DOHH2 (cell line): ENCODE measurements around the gene SIRT2.

ENCODE experiments used
- H3F3A ChIP-seq: fragments of 200-600 bp; sonication (generic), shearing (Covaris generic); 2 replicates; pipeline ENCODE4 v1.6.0; 2016; ENCODE audit warnings: antibody characterized with exemption, mild to moderate bottlenecking; ENCODE audit not compliant: control insufficient read depth, insufficient read depth
- H3K27ac ChIP-seq: fragments of 200-600 bp; sonication (generic); 2 replicates; pipeline ENCODE4 v1.5.1; 2014; ENCODE audit warnings: low read depth, mild to moderate bottlenecking, low read length, moderate library complexity
- H3K27me3 ChIP-seq: fragments of 200-600 bp; sonication (generic); 2 replicates; pipeline ENCODE4 v1.6.1; 2014; ENCODE audit warnings: mild to moderate bottlenecking, low read length, mixed read lengths; ENCODE audit not compliant: control insufficient read depth
- H3K36me3 ChIP-seq: fragments of 200-600 bp; sonication (generic); 2 replicates; pipeline ENCODE4 v1.6.1; 2014; ENCODE audit warnings: mild to moderate bottlenecking, low read length, moderate library complexity, mixed read lengths; ENCODE audit not compliant: control insufficient read depth
- H3K4me1 ChIP-seq: fragments of 200-600 bp; sonication (generic); 2 replicates; pipeline ENCODE4 v1.6.1; 2014; ENCODE audit warnings: mild to moderate bottlenecking, low read length, mixed read lengths; ENCODE audit not compliant: control insufficient read depth
- H3K4me2 ChIP-seq: fragments of 200-600 bp; sonication (generic); 2 replicates; pipeline ENCODE4 v1.6.0; 2014; ENCODE audit warnings: mild to moderate bottlenecking, low read length, moderate library complexity
- H3K4me3 ChIP-seq: fragments of 200-600 bp; sonication (generic); 2 replicates; pipeline ENCODE4 v1.5.1; 2014; ENCODE audit warnings: mild to moderate bottlenecking, low read length, mixed read lengths
- H3K79me2 ChIP-seq: fragments of 200-600 bp; sonication (generic); 2 replicates; pipeline ENCODE4 v1.6.1; 2014; ENCODE audit warnings: mild to moderate bottlenecking, low read length, mixed read lengths; ENCODE audit not compliant: control insufficient read depth
- H3K9me2 ChIP-seq: fragments of 200-600 bp; sonication (generic); replicated peaks from 2 replicates; pipeline ENCODE4 v1.6.1; 2014; ENCODE audit warnings: mild to moderate bottlenecking, low read length, mixed read lengths; ENCODE audit not compliant: control insufficient read depth
- H3K9me3 ChIP-seq: fragments of 200-600 bp; sonication (generic); 2 replicates; pipeline ENCODE4 v1.6.1; 2014; ENCODE audit warnings: antibody characterized with exemption, low read length, mixed read lengths; ENCODE audit not compliant: control insufficient read depth, insufficient read depth
- H4K20me1 ChIP-seq: fragments of 200-600 bp; sonication (generic); 2 replicates; pipeline ENCODE4 v1.6.0; 2014; ENCODE audit warnings: low read depth, mild to moderate bottlenecking, antibody characterized with exemption, low read length, moderate library complexity; ENCODE audit not compliant: control insufficient read depth, insufficient read depth
- CTCF ChIP-seq: fragments of 200-600 bp; sonication (generic); IDR thresholded peaks from one replicate; pipeline ENCODE4 v1.5.1; 2014; ENCODE audit warnings: antibody characterized with exemption, mild to moderate bottlenecking, low read depth, low read length; ENCODE audit not compliant: poor library complexity, severe bottlenecking
- EZH2phosphoT487 ChIP-seq: fragments of 200-600 bp; sonication (generic); IDR thresholded peaks from 2 replicates; pipeline ENCODE4 v1.6.1; 2017; ENCODE audit warnings: borderline replicate concordance, mild to moderate bottlenecking, antibody characterized with exemption, low read length, moderate library complexity, mixed read lengths

Gene SIRT2

GRCh38 chr19:38907227-38907626, 7.8 kb upstream of the SIRT2 start:
- TF ChIP-seq EZH2phosphoT487: no peak
- TF ChIP-seq CTCF: no peak
- H3F3A ChIP-seq: no peaks in the 10 kb centered on the region
- H4K20me1 ChIP-seq: no peaks in the 10 kb centered on the region
- H3K4me1 ChIP-seq: no peaks in the 10 kb centered on the region
- H3K4me3 ChIP-seq: no peak overlapping the region
- H3K79me2 ChIP-seq: peaks cover 15% of the 10 kb centered on the region
- no peak overlapping the region for H3K27ac ChIP-seq
- no peaks in the 10 kb centered on the region for H3K9me3 ChIP-seq
- no peaks in the 10 kb centered on the region for H3K9me2 ChIP-seq
- H3K36me3 ChIP-seq: peaks cover 33% of the 10 kb centered on the region
- H3K27me3 ChIP-seq: no peaks in the 10 kb centered on the region
- no peak overlapping the region for H3K4me2 ChIP-seq

DNA sequence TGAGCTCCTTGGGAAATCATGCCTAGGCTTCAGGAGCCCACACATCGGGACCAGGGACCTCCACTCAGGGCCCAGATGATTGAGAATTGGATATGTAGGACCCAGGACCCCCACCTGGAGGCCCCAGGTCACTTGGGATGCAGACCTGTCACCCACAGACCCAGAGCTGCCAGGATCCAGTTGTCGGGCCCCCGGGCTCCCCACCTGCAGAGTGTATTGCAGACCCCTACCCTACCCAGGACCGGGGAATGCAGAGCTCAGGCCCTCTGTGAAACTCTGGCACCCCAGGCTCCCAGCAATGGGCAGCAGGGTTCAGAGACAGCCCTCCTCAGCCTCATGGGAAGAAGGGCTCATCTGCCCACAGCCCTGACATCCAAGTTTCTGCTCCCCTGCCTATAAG, 6.2 kb upstream of the SIRT2 start:
- Histone ChIP-seq H3K4me3 (no peak overlapping the region), H3K79me2 (peaks cover 31% of the 10 kb centered on the region), H3K36me3 (peaks cover 40% of the 10 kb centered on the region), H3K4me2 (no peak overlapping the region), H3K27me3 (no peaks in the 10 kb centered on the region), H3K27ac (no peak overlapping the region), H4K20me1 (no peaks in the 10 kb centered on the region), H3K4me1 (peaks cover 10% of the 10 kb centered on the region), H3K9me2 (no peaks in the 10 kb centered on the region), H3K9me3 (peaks cover 5% of the 10 kb centered on the region), H3F3A (no peaks in the 10 kb centered on the region)
- no peak for TF ChIP-seq EZH2phosphoT487
- TF ChIP-seq CTCF: no peak

DNA sequence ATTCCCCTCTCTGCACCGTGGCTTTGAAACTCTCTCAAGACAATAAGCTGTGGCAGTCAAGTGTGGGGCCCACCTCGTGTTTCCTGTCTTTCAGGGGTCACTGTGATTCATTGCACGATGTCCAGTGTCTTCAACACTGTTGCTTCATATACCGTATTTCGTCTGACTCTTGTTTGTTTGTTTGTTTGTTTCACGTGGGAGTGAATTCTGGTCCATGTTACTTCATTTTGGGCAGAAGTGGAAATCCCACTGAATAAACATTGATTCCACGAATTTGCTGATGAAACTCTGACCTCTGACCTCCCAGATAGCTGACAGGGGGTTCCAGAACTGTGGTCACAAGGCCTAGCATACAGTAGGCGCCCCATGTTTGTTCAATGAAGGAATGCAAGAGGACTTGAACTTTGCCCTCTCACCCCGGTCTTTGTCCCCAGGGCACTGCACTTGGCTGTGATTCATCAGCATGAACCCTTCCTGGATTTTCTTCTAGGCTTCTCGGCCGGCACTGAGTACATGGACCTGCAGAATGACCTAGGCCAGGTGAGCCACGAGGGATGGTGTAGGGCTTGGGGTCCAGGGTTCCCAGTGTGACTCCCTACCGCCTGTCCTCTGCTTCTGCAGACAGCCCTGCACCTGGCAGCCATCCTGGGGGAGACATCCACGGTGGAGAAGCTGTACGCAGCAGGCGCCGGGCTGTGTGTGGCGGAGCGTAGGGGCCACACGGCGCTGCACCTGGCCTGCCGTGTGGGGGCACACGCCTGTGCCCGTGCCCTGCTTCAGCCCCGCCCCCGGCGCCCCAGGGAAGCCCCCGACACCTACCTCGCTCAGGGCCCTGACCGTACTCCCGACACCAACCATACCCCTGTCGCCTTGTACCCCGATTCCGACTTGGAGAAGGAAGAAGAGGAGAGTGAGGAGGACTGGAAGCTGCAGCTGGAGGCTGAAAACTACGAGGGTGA, 5.4 kb upstream of the SIRT2 start:
- peaks cover 40% of the 10 kb centered on the region for H3K36me3 ChIP-seq
- no peak for TF ChIP-seq CTCF
- no peak for TF ChIP-seq EZH2phosphoT487
- no peaks in the 10 kb centered on the region for H3F3A ChIP-seq
- H3K4me1 ChIP-seq: peaks cover 10% of the 10 kb centered on the region
- peaks cover 5% of the 10 kb centered on the region for H3K9me3 ChIP-seq
- H3K4me2 ChIP-seq: no peak overlapping the region
- H3K4me3 ChIP-seq: no peak overlapping the region
- no peaks in the 10 kb centered on the region for H3K9me2 ChIP-seq
- no peaks in the 10 kb centered on the region for H3K27me3 ChIP-seq
- H3K27ac ChIP-seq: no peak overlapping the region
- peaks cover 38% of the 10 kb centered on the region for H3K79me2 ChIP-seq
- no peaks in the 10 kb centered on the region for H4K20me1 ChIP-seq
